HG02852 (cell line): ENCODE measurements around the gene PTGIS.

Source experiments
- ATAC-seq: cut with Tn5 transposase; IDR thresholded peaks from one replicate; pipeline ENCODE4 v1.9.1; 2021; ENCODE audit warnings: mild to moderate bottlenecking, moderate library complexity; ENCODE audit not compliant: unreplicated experiment

The PTGIS gene

GRCh38 chr20:49560646-49561045, 7.3 kb downstream of the PTGIS start:
- no peak for ATAC-seq

- ATAC-seq: no peak
Observed at GRCh38 chr20:49560186-49560585, 7.8 kb downstream of the PTGIS start.

- no peak for ATAC-seq
Observed at GRCh38 chr20:49559411-49560081, 8.4 kb downstream of the PTGIS start.

GRCh38 chr20:49558826-49559225, 9.1 kb downstream of the PTGIS start:
- ATAC-seq: no peak

- ATAC-seq: no peak
Observed at GRCh38 chr20:49557449-49557848, 10.5 kb downstream of the PTGIS start.

GRCh38 chr20:49556621-49557020, 11.3 kb downstream of the PTGIS start:
- no peak for ATAC-seq

GRCh38 chr20:49549801-49550551, 18.0 kb downstream of the PTGIS start:
- no peak for ATAC-seq

GRCh38 chr20:49548371-49548947, 19.5 kb downstream of the PTGIS start:
- ATAC-seq: no peak

GRCh38 chr20:49545572-49545971, 22.4 kb downstream of the PTGIS start:
- no peak for ATAC-seq

GRCh38 chr20:49544535-49544934, 23.4 kb downstream of the PTGIS start:
- no peak for ATAC-seq

GRCh38 chr20:49543858-49544437, 24.0 kb downstream of the PTGIS start:
- no peak for ATAC-seq

GRCh38 chr20:49543071-49543857, 24.7 kb downstream of the PTGIS start:
- no peak for ATAC-seq

- no peak for ATAC-seq
Observed at GRCh38 chr20:49542514-49542991, 25.4 kb downstream of the PTGIS start.

- no peak for ATAC-seq
Observed at GRCh38 chr20:49541733-49542513, 26.0 kb downstream of the PTGIS start.

GRCh38 chr20:49540687-49541435, 27.1 kb downstream of the PTGIS start:
- ATAC-seq: no peak

- ATAC-seq: no peak
Observed at GRCh38 chr20:49540232-49540620, 27.7 kb downstream of the PTGIS start.

GRCh38 chr20:49539481-49540231, 28.3 kb downstream of the PTGIS start:
- ATAC-seq: no peak

GRCh38 chr20:49538950-49539349, 29.0 kb downstream of the PTGIS start:
- ATAC-seq: no peak

- ATAC-seq: no peak
Observed at GRCh38 chr20:49534255-49534712, 33.7 kb downstream of the PTGIS start.
